ENCODE data around the gene NUP50.

The NUP50 gene

GRCh38 chr22:45211435-45211834 is 47.7 kb downstream of the NUP50 start:
- DNase-seq = no peak

GRCh38 chr22:45211848-45212247 is 48.1 kb downstream of the NUP50 start:
- DNase-seq = no peak

GRCh38 chr22:45212306-45212709 is 48.6 kb downstream of the NUP50 start:
- DNase-seq = no peak

GRCh38 chr22:45212992-45213751 is 49.4 kb downstream of the NUP50 start:
- no peak for DNase-seq

- DNase-seq = no peak
These were observed 52.6 kb downstream of the NUP50 start for GRCh38 chr22:45216133-45217003.

GRCh38 chr22:45217345-45217744 is 53.6 kb downstream of the NUP50 start:
- DNase-seq = no peak

GRCh38 chr22:45217806-45218205 is 54.1 kb downstream of the NUP50 start:
- no peak for DNase-seq

GRCh38 chr22:45218976-45219375 is 55.3 kb downstream of the NUP50 start:
- DNase-seq = no peak

- DNase-seq = no peak
These were observed 57.5 kb downstream of the NUP50 start for GRCh38 chr22:45221201-45221600.

GRCh38 chr22:45223304-45224117 is 59.8 kb downstream of the NUP50 start:
- no peak for DNase-seq

- no peak for DNase-seq
These were observed 60.6 kb downstream of the NUP50 start for GRCh38 chr22:45224331-45224730.

GRCh38 chr22:45224988-45225731 is 61.4 kb downstream of the NUP50 start:
- DNase-seq = no peak

GRCh38 chr22:45225732-45226502 is 62.2 kb downstream of the NUP50 start:
- DNase-seq = no peak

- DNase-seq = no peak
These were observed 62.9 kb downstream of the NUP50 start for GRCh38 chr22:45226503-45227186.

- no peak for DNase-seq
These were observed 64.1 kb downstream of the NUP50 start for GRCh38 chr22:45227645-45228400.

GRCh38 chr22:45228401-45228754 is 64.7 kb downstream of the NUP50 start:
- no peak for DNase-seq

GRCh38 chr22:45229181-45229580 is 65.5 kb downstream of the NUP50 start:
- no peak for DNase-seq

GRCh38 chr22:45230026-45230721 is 66.4 kb downstream of the NUP50 start:
- no peak for DNase-seq

- no peak for DNase-seq
These were observed 67.6 kb downstream of the NUP50 start for GRCh38 chr22:45231293-45231692.

- no peak for DNase-seq
These were observed 69.7 kb downstream of the NUP50 start for GRCh38 chr22:45233386-45233785.
